ENCODE measurements around the gene L1TD1.
"Not testable (repeated sequence)": the region's sequence is repeated elsewhere in the genome, so short reads cannot be mapped to it uniquely, and the experiment has no call there.

Gene L1TD1

GRCh38 chr1:62194651-62195544 lies at the start of gene L1TD1:
Gene L1TD1, plus strand, starts transcription at chr1:62194849. Its CDS starts 11,780 bp downstream, at chr1:62206629.
- no peak within 1 kb of the TSS for H3K27ac ChIP-seq (ENCODE audit: low read depth, low read length)
- H4K20me1 ChIP-seq (ENCODE audit: control insufficient read depth, insufficient read depth, low read depth, low read length): no peaks in the 10 kb centered on the region
- no peaks in the 10 kb centered on the region for H3K4me1 ChIP-seq (ENCODE audit: control insufficient read depth, low read length)
- H3K9me3 ChIP-seq (ENCODE audit: control insufficient read depth, insufficient read depth, low read length): no peaks in the 10 kb centered on the region
- H3K4me3 ChIP-seq (ENCODE audit: low read length): no peak within 1 kb of the TSS
- H3K9me2 ChIP-seq (replicated peaks; ENCODE audit: control insufficient read depth, low read length): no peaks in the 10 kb centered on the region
- no peaks in the 10 kb centered on the region for H3K79me2 ChIP-seq (ENCODE audit: control insufficient read depth, low read length)
- TF ChIP-seq CTCF (IDR thresholded peaks at IDR 0.05; ENCODE audit: low read depth, low read length, poor library complexity, severe bottlenecking) (no peak), EZH2phosphoT487 (IDR thresholded peaks at IDR 0.05; ENCODE audit: borderline replicate concordance, low read length) (no peak)
- no peaks in the 10 kb centered on the region for H3K36me3 ChIP-seq (ENCODE audit: control insufficient read depth, low read length)
- H3F3A ChIP-seq (ENCODE audit: control insufficient read depth, insufficient read depth): no peaks in the 10 kb centered on the region
- no peaks in the 10 kb centered on the region for H3K27me3 ChIP-seq (ENCODE audit: control insufficient read depth, low read length)
- no peak within 1 kb of the TSS for H3K4me2 ChIP-seq (ENCODE audit: low read length)

- Histone ChIP-seq H3K4me3 (ENCODE audit: low read length) (no peak overlapping the region), H3K27me3 (ENCODE audit: control insufficient read depth, low read length) (no peaks in the 10 kb centered on the region), H3K4me1 (ENCODE audit: control insufficient read depth, low read length) (no peaks in the 10 kb centered on the region), H3K79me2 (ENCODE audit: control insufficient read depth, low read length) (no peaks in the 10 kb centered on the region), H3K36me3 (ENCODE audit: control insufficient read depth, low read length) (no peaks in the 10 kb centered on the region), H3K9me2 (replicated peaks; ENCODE audit: control insufficient read depth, low read length) (no peaks in the 10 kb centered on the region), H3F3A (ENCODE audit: control insufficient read depth, insufficient read depth) (no peaks in the 10 kb centered on the region), H3K9me3 (ENCODE audit: control insufficient read depth, insufficient read depth, low read length) (no peaks in the 10 kb centered on the region), H3K4me2 (ENCODE audit: low read length) (no peak overlapping the region), H3K27ac (ENCODE audit: low read depth, low read length) (no peak overlapping the region), H4K20me1 (ENCODE audit: control insufficient read depth, insufficient read depth, low read depth, low read length) (no peaks in the 10 kb centered on the region)
- no peak for TF ChIP-seq EZH2phosphoT487 (IDR thresholded peaks at IDR 0.05; ENCODE audit: borderline replicate concordance, low read length)
- no peak for TF ChIP-seq CTCF (IDR thresholded peaks at IDR 0.05; ENCODE audit: low read depth, low read length, poor library complexity, severe bottlenecking)
These were observed 34.7 kb upstream of the L1TD1 start for GRCh38 chr1:62159940-62160348.

GRCh38 chr1:62161711-62162110 lies 32.9 kb upstream of the L1TD1 start:
- no peaks in the 10 kb centered on the region for H3K79me2 ChIP-seq (ENCODE audit: control insufficient read depth, low read length)
- TF ChIP-seq EZH2phosphoT487 (IDR thresholded peaks at IDR 0.05; ENCODE audit: borderline replicate concordance, low read length) (no peak), CTCF (IDR thresholded peaks at IDR 0.05; ENCODE audit: low read depth, low read length, poor library complexity, severe bottlenecking) (no peak)
- no peaks in the 10 kb centered on the region for H3K9me2 ChIP-seq (replicated peaks; ENCODE audit: control insufficient read depth, low read length)
- H3K36me3 ChIP-seq (ENCODE audit: control insufficient read depth, low read length): no peaks in the 10 kb centered on the region
- H3F3A ChIP-seq (ENCODE audit: control insufficient read depth, insufficient read depth): no peaks in the 10 kb centered on the region
- H3K27me3 ChIP-seq (ENCODE audit: control insufficient read depth, low read length): no peaks in the 10 kb centered on the region
- H4K20me1 ChIP-seq (ENCODE audit: control insufficient read depth, insufficient read depth, low read depth, low read length): no peaks in the 10 kb centered on the region
- no peak overlapping the region for H3K4me3 ChIP-seq (ENCODE audit: low read length)
- H3K4me2 ChIP-seq (ENCODE audit: low read length): no peak overlapping the region
- H3K4me1 ChIP-seq (ENCODE audit: control insufficient read depth, low read length): no peaks in the 10 kb centered on the region
- H3K27ac ChIP-seq (ENCODE audit: low read depth, low read length): no peak overlapping the region
- no peaks in the 10 kb centered on the region for H3K9me3 ChIP-seq (ENCODE audit: control insufficient read depth, insufficient read depth, low read length)

- not testable (repeated sequence) for H3K9me2 ChIP-seq (replicated peaks; ENCODE audit: control insufficient read depth, low read length); H3K27me3 ChIP-seq (ENCODE audit: control insufficient read depth, low read length); H3K36me3 ChIP-seq (ENCODE audit: control insufficient read depth, low read length); H3K4me3 ChIP-seq (ENCODE audit: low read length); H3K27ac ChIP-seq (ENCODE audit: low read depth, low read length); H3K4me2 ChIP-seq (ENCODE audit: low read length); H3F3A ChIP-seq (ENCODE audit: control insufficient read depth, insufficient read depth); H3K4me1 ChIP-seq (ENCODE audit: control insufficient read depth, low read length); H3K79me2 ChIP-seq (ENCODE audit: control insufficient read depth, low read length); H3K9me3 ChIP-seq (ENCODE audit: control insufficient read depth, insufficient read depth, low read length); H4K20me1 ChIP-seq (ENCODE audit: control insufficient read depth, insufficient read depth, low read depth, low read length)
These were observed 24.3 kb upstream of the L1TD1 start for GRCh38 chr1:62170380-62170779.

All from DOHH2 (cell line).